Measurements from ENCODE around the gene DNAL1. TPM values are rescaled to one million over a fixed set of nuclear protein-coding genes. Genes with fewer than 3 reads are reported as not detected.
"Not testable (repeated sequence)": the region's sequence is repeated elsewhere in the genome, so short reads cannot be mapped to it uniquely, and the experiment has no call there.

DNAL1 gene
- total RNA-seq, 1 donor from 2014 or later: 6.6 TPM

GRCh38 chr14:73637830-73638229 lies 7.0 kb upstream of the DNAL1 start:
- intact Hi-C loops (cut with micrococcal nuclease): no loop called here

GRCh38 chr14:73640796-73641365 lies 3.9 kb upstream of the DNAL1 start:
- intact Hi-C loops (cut with micrococcal nuclease): loop anchor here (10.0 kb wide), 2 partner anchors 184 to 854 kb away; partner anchors contain the start of genes ISCA2 and NPC2

- intact Hi-C loops (cut with micrococcal nuclease): loop anchor here (1.0 to 10.0 kb wide), 5 partner anchors 67 to 850 kb away; partner anchors contain the start of genes ALDH6A1, ISCA2, LIN52 and NPC2
These were observed 443 bp downstream of the DNAL1 start for GRCh38 chr14:73645248-73645610.

- intact Hi-C loops (cut with micrococcal nuclease): no loop called here
These were observed 6.2 kb downstream of the DNAL1 start for GRCh38 chr14:73651005-73651404.

DNA sequence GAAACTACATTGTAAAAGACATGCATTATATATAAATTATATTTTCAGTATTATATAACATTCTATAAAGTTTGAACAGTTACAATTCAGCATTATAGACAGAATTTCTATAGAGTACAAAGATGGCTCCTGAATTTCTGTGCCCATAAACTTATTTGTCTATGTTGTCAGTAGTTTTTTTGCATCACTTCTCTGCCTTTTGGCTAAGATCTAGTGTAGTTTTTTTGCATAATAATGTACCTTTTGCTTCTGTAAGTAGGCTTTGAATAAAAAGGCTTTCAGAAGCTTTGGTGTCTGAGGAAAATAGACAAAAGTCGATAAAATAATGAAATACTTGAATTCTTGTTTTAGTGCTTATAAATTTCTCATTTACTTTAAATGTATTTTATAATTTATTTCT lies 11.1 kb downstream of the DNAL1 start:
- intact Hi-C loops (cut with micrococcal nuclease): no loop called here

GRCh38 chr14:73659202-73659601 lies 14.4 kb downstream of the DNAL1 start:
- intact Hi-C loops (cut with micrococcal nuclease): not testable (repeated sequence)

- intact Hi-C loops (cut with micrococcal nuclease): no loop called here
These were observed 15.7 kb downstream of the DNAL1 start for GRCh38 chr14:73660511-73660910.

DNA sequence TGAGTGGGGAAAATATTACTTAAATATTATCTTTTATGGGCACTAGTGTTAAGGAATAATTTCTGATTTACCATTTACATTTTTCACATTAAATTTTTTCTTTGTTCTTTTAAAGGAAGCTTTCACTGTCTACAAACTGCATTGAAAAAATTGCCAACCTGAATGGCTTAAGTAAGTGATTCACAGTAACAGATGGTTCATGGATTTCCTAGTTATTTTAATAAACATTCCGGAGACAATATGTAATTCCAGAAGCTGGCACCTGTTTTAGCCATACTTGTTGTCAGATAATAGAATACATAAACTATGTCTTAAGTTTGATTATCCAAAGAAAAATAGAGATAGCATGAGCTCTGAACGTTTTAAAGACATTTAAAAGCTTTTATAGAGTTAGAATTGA lies 17.1 kb downstream of the DNAL1 start:
- intact Hi-C loops (cut with micrococcal nuclease): no loop called here

GRCh38 chr14:73662487-73662943 lies 17.7 kb downstream of the DNAL1 start:
- intact Hi-C loops (cut with micrococcal nuclease): no loop called here

GRCh38 chr14:73663548-73664212 lies 18.9 kb downstream of the DNAL1 start:
- intact Hi-C loops (cut with micrococcal nuclease): no loop called here

- intact Hi-C loops (cut with micrococcal nuclease): no loop called here
These were observed 20.3 kb downstream of the DNAL1 start for GRCh38 chr14:73665130-73665529.

DNA sequence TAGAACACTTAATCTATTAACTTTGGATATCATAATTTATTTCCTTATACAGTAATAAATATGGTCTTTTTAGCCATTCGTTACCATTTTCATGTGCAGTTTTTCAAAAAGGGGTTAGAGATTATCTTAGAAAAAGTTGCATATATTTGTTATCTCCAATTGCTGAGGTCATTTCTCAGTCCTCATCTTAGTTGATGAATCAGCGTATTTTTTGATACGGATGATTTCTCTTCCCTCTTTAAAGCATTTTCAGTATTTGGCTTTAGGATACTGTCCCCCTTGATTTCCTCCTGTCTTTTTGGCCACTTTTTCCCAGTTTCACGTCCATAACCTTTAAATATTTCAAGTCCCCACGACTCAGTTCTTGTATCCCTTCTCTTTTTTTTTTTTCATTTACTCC lies 21.8 kb downstream of the DNAL1 start:
- intact Hi-C loops (cut with micrococcal nuclease): no loop called here

GRCh38 chr14:73667854-73668253 lies 23.1 kb downstream of the DNAL1 start:
- intact Hi-C loops (cut with micrococcal nuclease): no loop called here

GRCh38 chr14:73674986-73675385 lies 30.2 kb downstream of the DNAL1 start:
- intact Hi-C loops (cut with micrococcal nuclease): no loop called here

- intact Hi-C loops (cut with micrococcal nuclease): no loop called here
These were observed 33.9 kb downstream of the DNAL1 start for GRCh38 chr14:73678698-73679097.

- intact Hi-C loops (cut with micrococcal nuclease): no loop called here
These were observed 36.0 kb downstream of the DNAL1 start for GRCh38 chr14:73680821-73681220.

- intact Hi-C loops (cut with micrococcal nuclease): no loop called here
These were observed 39.8 kb downstream of the DNAL1 start for GRCh38 chr14:73684627-73685026.

DNA sequence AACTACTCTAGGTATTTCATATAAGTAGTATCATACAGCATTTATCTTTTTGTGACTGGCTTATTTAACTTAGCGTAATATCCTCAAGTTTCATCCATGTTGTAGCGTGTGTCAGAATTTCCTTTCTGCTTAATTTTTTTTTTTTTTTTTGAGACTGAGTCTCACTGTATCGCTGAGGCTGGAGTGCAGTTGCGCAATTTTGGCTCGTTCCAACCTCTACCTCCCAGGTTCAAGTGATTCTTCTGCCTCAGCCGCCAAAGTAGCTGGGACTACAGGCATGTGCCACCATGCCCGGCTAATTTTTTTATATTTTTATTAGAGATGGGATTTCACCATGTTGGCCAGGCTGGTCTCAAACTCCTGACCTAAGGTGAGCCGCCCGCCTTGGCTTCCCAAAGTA lies 40.5 kb downstream of the DNAL1 start:
- intact Hi-C loops (cut with micrococcal nuclease): no loop called here

DNA sequence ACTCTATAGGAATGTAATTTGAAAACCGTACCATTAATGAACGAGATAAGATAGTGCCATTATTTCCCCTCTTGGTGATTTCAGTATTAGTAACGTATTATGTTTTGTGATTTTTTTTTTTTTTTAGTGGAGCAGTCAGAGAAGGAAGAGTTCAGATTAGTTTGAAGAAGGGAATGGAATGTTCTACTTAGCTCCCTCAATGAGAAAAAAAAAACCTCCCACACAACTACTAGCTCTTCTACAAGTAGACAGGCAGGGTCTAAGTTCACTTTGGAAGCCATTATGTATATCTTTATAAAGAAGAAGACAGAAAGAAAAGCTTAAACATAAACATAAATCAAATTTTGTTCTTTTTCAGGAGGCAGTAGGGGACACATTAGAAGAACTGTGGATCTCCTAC lies 42.1 kb downstream of the DNAL1 start:
- intact Hi-C loops (cut with micrococcal nuclease): no loop called here

GRCh38 chr14:73694083-73694482 lies 49.3 kb downstream of the DNAL1 start:
- intact Hi-C loops (cut with micrococcal nuclease): no loop called here

GRCh38 chr14:73695082-73695481 lies 50.3 kb downstream of the DNAL1 start:
- intact Hi-C loops (cut with micrococcal nuclease): no loop called here

DNA sequence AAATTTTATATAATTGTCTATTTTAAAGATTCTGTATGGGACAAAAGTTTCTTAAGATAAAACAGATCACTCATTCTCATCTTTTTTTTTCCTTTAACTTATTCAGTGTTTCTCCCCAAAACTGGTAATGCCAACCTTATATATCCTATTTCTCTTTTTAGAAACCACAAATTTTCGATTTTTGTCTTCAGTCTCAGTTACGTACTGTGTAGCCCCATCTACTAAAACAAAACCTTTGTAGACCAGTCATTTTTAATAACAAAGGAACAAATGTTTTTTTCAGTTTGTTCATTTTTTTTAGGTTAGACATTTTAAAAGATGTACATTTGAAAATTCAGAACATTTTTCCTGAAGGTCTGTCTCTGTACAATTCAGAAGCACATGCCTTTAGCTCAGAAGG lies 51.2 kb downstream of the DNAL1 start:
- intact Hi-C loops (cut with micrococcal nuclease): loop anchor here (1.0 kb wide), 1 partner anchor 16 kb away; no protein-coding TSS in a partner anchor
